HCT116 (cell line): ENCODE data around the gene RNF180. TPM values are rescaled to one million over a fixed set of nuclear protein-coding genes. Genes with fewer than 3 reads are reported as not detected.

Experiments used
- ATAC-seq: fragments of 200-7000 bp; cut with Tn5 transposase; 2 replicates; pipeline ENCODE4 v1.9.1; 2020; ENCODE audit warnings: mild to moderate bottlenecking, moderate library complexity
- BruUV-seq: library from RNA; stranded (reverse); fragments of 400-500 nt; replicated peaks from 2 replicates; lab custom pipeline; 2021; lab: Mats Ljungman, UMichigan
- CTCF ChIA-PET: fragments of 300-600 bp; sonication (Branson Sonifier 250); formaldehyde crosslinking; loops from one replicate; lab custom pipeline; 2021; ENCODE audit warnings: antibody characterized with exemption; lab: Charles Lee
- POLR2A ChIA-PET: fragments of 300-600, 350-600 bp; sonication (Branson Sonifier 250); formaldehyde crosslinking; loops from one replicate; lab custom pipeline; 2021; ENCODE audit warnings: antibody characterized with exemption; lab: Charles Lee
- RAD21 ChIA-PET, 2 experiments: fragments of 300-600 bp; sonication (Branson Sonifier 250); formaldehyde crosslinking; loops; one replicate each; lab custom pipeline; 2023; ENCODE audit warnings: low total read pairs in 2 of 2; ENCODE audit not compliant: uncharacterized antibody in 2 of 2, unreplicated experiment in 2 of 2, low non-redundant PET in 1 of 2; lab: Charles Lee
- DNase-seq: peaks from one replicate; pipeline ENCODE4 v3.0.0-alpha.2; 2010; ENCODE audit warnings: low read depth, low spot score
- H2AFZ ChIP-seq: fragments of 200-600 bp; shearing (Covaris generic), sonication (generic); 2 replicates; pipeline ENCODE4 v1.6.1; 2017; ENCODE audit warnings: low read depth, mixed run types, mixed read lengths, antibody characterized with exemption, low read length; ENCODE audit not compliant: poor library complexity, severe bottlenecking
- H3K27ac ChIP-seq: 2 replicates; pipeline ENCODE4 v1.5.1; 2012; ENCODE audit warnings: low read depth, low read length
- H3K27me3 ChIP-seq: fragments of 200-600 bp; sonication (generic); 2 replicates; pipeline ENCODE4 v1.6.1; 2016; ENCODE audit warnings: mixed run types, low read length, mixed read lengths; ENCODE audit not compliant: insufficient read depth
- H3K36me3 ChIP-seq, 2 experiments: fragments of 200-500 bp in 1 of 2; fragments of 200-600 bp in 1 of 2; sonication (Bioruptor generic) in 1 of 2; sonication (generic) in 1 of 2; 2 replicates each; pipeline versions ENCODE4 v1.5.1 to v1.6.1; 2014 to 2016; ENCODE audit warnings: low read length in 2 of 2, inconsistent platforms in 1 of 2, mixed read lengths in 1 of 2, mixed run types in 1 of 2; ENCODE audit not compliant: insufficient read depth in 2 of 2, control insufficient read depth in 1 of 2
- H3K4me1 ChIP-seq, 2 experiments: fragments of 200-600 bp in 1 of 2; sonication (generic) in 1 of 2; 2 replicates each; pipeline versions ENCODE4 v1.5.1 to v1.6.1; 2012 to 2017; ENCODE audit warnings: low read length in 2 of 2, inconsistent platforms in 1 of 2, mild to moderate bottlenecking in 1 of 2, mixed read lengths in 1 of 2, mixed run types in 1 of 2, moderate library complexity in 1 of 2; ENCODE audit not compliant: insufficient read depth in 2 of 2, control insufficient read depth in 1 of 2
- H3K4me2 ChIP-seq: fragments of 200-600 bp; sonication (generic); 2 replicates; pipeline ENCODE4 v1.6.1; 2017; ENCODE audit warnings: mixed run types, low read length, mixed read lengths
- H3K4me3 ChIP-seq, 2 experiments: fragments of 200-600 bp in 1 of 2; sonication (generic) in 1 of 2; replicated peaks in 1 of 2; 2 replicates each; pipeline ENCODE4 v1.5.1; 2011 to 2016; ENCODE audit warnings: low read length in 2 of 2, control low read depth in 1 of 2, low read depth in 1 of 2, mild to moderate bottlenecking in 1 of 2, mixed read lengths in 1 of 2, mixed run types in 1 of 2
- H3K79me2 ChIP-seq: fragments of 200-600 bp; sonication (generic); 2 replicates; pipeline ENCODE4 v1.6.1; 2017; ENCODE audit warnings: mild to moderate bottlenecking, mixed run types, low read length, moderate library complexity, mixed read lengths; ENCODE audit not compliant: insufficient read depth
- H3K9ac ChIP-seq: fragments of 200-600 bp; sonication (generic); 2 replicates; pipeline ENCODE4 v1.6.1; 2016; ENCODE audit warnings: low read length, mixed read lengths
- H3K9me2 ChIP-seq: fragments of 200-600 bp; sonication (generic), shearing (Covaris generic); 2 replicates; pipeline ENCODE4 v1.6.1; 2017; ENCODE audit warnings: mixed run types, mild to moderate bottlenecking, moderate library complexity; ENCODE audit not compliant: insufficient read depth
- H3K9me3 ChIP-seq, 2 experiments: fragments of 200-500 bp in 1 of 2; fragments of 200-600 bp in 1 of 2; sonication (Bioruptor generic) in 1 of 2; sonication (generic) in 1 of 2; 2 replicates each; pipeline ENCODE4 v1.6.1; 2014 to 2017; ENCODE audit warnings: low read length in 2 of 2, mixed read lengths in 2 of 2, inconsistent platforms in 1 of 2, low read depth in 1 of 2, mild to moderate bottlenecking in 1 of 2, mixed run types in 1 of 2, moderate library complexity in 1 of 2; ENCODE audit not compliant: control insufficient read depth in 1 of 2, insufficient read depth in 1 of 2
- H4K20me1 ChIP-seq: fragments of 200-600 bp; sonication (generic), shearing (Covaris generic); 2 replicates; pipeline ENCODE4 v1.6.1; 2017; ENCODE audit warnings: mixed run types, mild to moderate bottlenecking, moderate library complexity; ENCODE audit not compliant: insufficient read depth
- CEBPB ChIP-seq: IDR thresholded peaks from 2 replicates; pipeline ENCODE4 v1.6.1; 2012; ENCODE audit warnings: low read depth
- EGR1 ChIP-seq: IDR thresholded peaks from 2 replicates; pipeline ENCODE4 v1.6.1; 2012; ENCODE audit warnings: low read depth
- ELF1 ChIP-seq: IDR thresholded peaks from 2 replicates; pipeline ENCODE4 v1.6.1; 2012; ENCODE audit warnings: low read depth, borderline replicate concordance
- EZH2 ChIP-seq: fragments of 200-600 bp; sonication (generic); IDR thresholded peaks from 2 replicates; pipeline ENCODE4 v1.6.1; 2017; ENCODE audit warnings: antibody characterized with exemption, mixed run types
- EZH2phosphoT487 ChIP-seq: fragments of 200-600 bp; IDR thresholded peaks from 2 replicates; pipeline ENCODE4 v1.6.1; 2018; ENCODE audit warnings: antibody characterized with exemption, borderline replicate concordance
- POLR2A ChIP-seq: IDR thresholded peaks from 2 replicates; pipeline ENCODE4 v1.7.0; 2011; ENCODE audit warnings: borderline replicate concordance; ENCODE audit not compliant: insufficient read depth, insufficient read length; ENCODE audit errors: extremely low read depth
- POLR2AphosphoS5 ChIP-seq: IDR thresholded peaks from 2 replicates; pipeline ENCODE4 v1.6.1; 2011; ENCODE audit warnings: mild to moderate bottlenecking, low read depth, low read length, moderate library complexity
- RAD21 ChIP-seq: IDR thresholded peaks from 2 replicates; pipeline ENCODE4 v1.6.1; 2012; ENCODE audit warnings: low read depth, mild to moderate bottlenecking
- SIN3A ChIP-seq: IDR thresholded peaks from 2 replicates; pipeline ENCODE4 v1.6.1; 2012; ENCODE audit warnings: low read depth
- SP1 ChIP-seq: IDR thresholded peaks from 2 replicates; pipeline ENCODE4 v1.6.1; 2012; ENCODE audit warnings: low read depth
- TCF7L2 ChIP-seq: IDR thresholded peaks from 2 replicates; pipeline ENCODE4 v1.7.0; 2011; ENCODE audit warnings: borderline replicate concordance, inconsistent platforms; ENCODE audit not compliant: insufficient read depth, insufficient read length; ENCODE audit errors: extremely low read depth
- YY1 ChIP-seq: IDR thresholded peaks from 2 replicates; pipeline ENCODE4 v1.6.1; 2011; ENCODE audit warnings: low read length, low read depth, moderate library complexity, mild to moderate bottlenecking; ENCODE audit not compliant: insufficient replicate concordance; ENCODE audit errors: extremely low read depth
- ZFX ChIP-seq: fragments of 450-650 bp; IDR thresholded peaks from 2 replicates; pipeline ENCODE4 v1.6.1; 2017
- ZNF274 ChIP-seq: fragments of 200-500 bp; sonication (Bioruptor generic); IDR thresholded peaks from 2 replicates; pipeline ENCODE4 v1.6.1; 2014; ENCODE audit warnings: mild to moderate bottlenecking, low read depth, low read length, inconsistent platforms
- intact Hi-C: fragments of 100-400 bp; cut with micrococcal nuclease; formaldehyde crosslinking; loops from 2 replicates; pipeline ENCODE4 v1.10.0; 2022
- total RNA-seq: library from RNA; stranded (reverse); gene quantifications from one replicate; pipeline ENCODE4 v1.2.1, GENCODE V29; 2021; ENCODE audit not compliant: unreplicated experiment
- TF ChIP-seq, protein P1 (sequence below): IDR thresholded peaks from 2 replicates; pipeline ENCODE4 v1.6.1; 2011; ENCODE audit warnings: mild to moderate bottlenecking, low read length, moderate library complexity; ENCODE audit not compliant: insufficient replicate concordance; ENCODE audit errors: extremely low read depth
- TF ChIP-seq, protein P2 (sequence below): IDR thresholded peaks from 2 replicates; pipeline ENCODE4 v1.6.1; 2012
- TF ChIP-seq, protein P3 (sequence below): IDR thresholded peaks from 2 replicates; pipeline ENCODE4 v1.6.1; 2012; ENCODE audit warnings: low read depth
- TF ChIP-seq, protein P4 (sequence below): IDR thresholded peaks from 2 replicates; pipeline ENCODE4 v1.6.1; 2012

RNF180 gene
- total RNA-seq, 1 experiment from 2014 or later, result not detected

DNA sequence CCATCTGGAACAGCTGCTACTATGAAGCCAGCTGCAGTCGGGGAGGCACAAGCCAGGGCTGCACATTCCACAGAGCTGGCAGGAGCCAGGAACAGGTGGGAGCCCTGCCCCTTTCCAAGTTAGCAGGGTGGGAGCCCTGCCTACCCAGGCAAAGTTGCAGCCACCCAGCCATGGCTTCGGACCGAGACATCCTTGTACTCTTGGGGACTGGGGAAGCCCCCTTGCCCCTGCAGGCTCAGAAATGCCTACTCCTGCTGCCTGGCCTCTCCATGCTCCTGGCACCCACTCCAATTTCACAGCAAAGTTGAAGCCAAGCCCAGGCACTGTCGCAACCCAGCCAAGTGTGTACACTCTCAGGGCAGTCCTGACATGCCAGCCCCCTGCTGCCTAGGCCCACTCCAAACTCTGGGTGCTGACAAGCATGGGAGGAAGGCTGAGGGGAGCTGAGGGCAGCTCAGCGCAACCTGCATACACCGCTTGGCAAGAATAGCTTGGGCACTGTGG is 165.1 kb downstream of the RNF180 start:
- H4K20me1 ChIP-seq, result no peaks in the 10 kb centered on the region
- H3K4me3 ChIP-seq, result no peak overlapping the region
- H2AFZ ChIP-seq, result no peak overlapping the region
- no peak for ATAC-seq
- no peaks in the 10 kb centered on the region for H3K9me2 ChIP-seq
- TF ChIP-seq ZFX (no peak), CEBPB (no peak), SP1 (no peak), YY1 (no peak), TCF7L2 (no peak), POLR2A (no peak), EGR1 (no peak), EZH2 (no peak), SIN3A (no peak), RAD21 (no peak), EZH2phosphoT487 (no peak), POLR2AphosphoS5 (no peak), ZNF274 (no peak), ELF1 (no peak)
- TF ChIP-seq, protein P1, sequence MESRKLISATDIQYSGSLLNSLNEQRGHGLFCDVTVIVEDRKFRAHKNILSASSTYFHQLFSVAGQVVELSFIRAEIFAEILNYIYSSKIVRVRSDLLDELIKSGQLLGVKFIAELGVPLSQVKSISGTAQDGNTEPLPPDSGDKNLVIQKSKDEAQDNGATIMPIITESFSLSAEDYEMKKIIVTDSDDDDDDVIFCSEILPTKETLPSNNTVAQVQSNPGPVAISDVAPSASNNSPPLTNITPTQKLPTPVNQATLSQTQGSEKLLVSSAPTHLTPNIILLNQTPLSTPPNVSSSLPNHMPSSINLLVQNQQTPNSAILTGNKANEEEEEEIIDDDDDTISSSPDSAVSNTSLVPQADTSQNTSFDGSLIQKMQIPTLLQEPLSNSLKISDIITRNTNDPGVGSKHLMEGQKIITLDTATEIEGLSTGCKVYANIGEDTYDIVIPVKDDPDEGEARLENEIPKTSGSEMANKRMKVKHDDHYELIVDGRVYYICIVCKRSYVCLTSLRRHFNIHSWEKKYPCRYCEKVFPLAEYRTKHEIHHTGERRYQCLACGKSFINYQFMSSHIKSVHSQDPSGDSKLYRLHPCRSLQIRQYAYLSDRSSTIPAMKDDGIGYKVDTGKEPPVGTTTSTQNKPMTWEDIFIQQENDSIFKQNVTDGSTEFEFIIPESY, result no peak
- TF ChIP-seq, protein P2, sequence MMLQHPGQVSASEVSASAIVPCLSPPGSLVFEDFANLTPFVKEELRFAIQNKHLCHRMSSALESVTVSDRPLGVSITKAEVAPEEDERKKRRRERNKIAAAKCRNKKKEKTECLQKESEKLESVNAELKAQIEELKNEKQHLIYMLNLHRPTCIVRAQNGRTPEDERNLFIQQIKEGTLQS, result no peak
- TF ChIP-seq, protein P3, sequence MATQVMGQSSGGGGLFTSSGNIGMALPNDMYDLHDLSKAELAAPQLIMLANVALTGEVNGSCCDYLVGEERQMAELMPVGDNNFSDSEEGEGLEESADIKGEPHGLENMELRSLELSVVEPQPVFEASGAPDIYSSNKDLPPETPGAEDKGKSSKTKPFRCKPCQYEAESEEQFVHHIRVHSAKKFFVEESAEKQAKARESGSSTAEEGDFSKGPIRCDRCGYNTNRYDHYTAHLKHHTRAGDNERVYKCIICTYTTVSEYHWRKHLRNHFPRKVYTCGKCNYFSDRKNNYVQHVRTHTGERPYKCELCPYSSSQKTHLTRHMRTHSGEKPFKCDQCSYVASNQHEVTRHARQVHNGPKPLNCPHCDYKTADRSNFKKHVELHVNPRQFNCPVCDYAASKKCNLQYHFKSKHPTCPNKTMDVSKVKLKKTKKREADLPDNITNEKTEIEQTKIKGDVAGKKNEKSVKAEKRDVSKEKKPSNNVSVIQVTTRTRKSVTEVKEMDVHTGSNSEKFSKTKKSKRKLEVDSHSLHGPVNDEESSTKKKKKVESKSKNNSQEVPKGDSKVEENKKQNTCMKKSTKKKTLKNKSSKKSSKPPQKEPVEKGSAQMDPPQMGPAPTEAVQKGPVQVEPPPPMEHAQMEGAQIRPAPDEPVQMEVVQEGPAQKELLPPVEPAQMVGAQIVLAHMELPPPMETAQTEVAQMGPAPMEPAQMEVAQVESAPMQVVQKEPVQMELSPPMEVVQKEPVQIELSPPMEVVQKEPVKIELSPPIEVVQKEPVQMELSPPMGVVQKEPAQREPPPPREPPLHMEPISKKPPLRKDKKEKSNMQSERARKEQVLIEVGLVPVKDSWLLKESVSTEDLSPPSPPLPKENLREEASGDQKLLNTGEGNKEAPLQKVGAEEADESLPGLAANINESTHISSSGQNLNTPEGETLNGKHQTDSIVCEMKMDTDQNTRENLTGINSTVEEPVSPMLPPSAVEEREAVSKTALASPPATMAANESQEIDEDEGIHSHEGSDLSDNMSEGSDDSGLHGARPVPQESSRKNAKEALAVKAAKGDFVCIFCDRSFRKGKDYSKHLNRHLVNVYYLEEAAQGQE, result no peak
- TF ChIP-seq, protein P4, sequence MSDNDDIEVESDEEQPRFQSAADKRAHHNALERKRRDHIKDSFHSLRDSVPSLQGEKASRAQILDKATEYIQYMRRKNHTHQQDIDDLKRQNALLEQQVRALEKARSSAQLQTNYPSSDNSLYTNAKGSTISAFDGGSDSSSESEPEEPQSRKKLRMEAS, result no peak
- H3K79me2 ChIP-seq, result no peaks in the 10 kb centered on the region
- ChIA-PET CTCF (no interaction called here), RAD21 (no interaction called here), POLR2A (no interaction called here)
- no peaks in the 10 kb centered on the region for H3K36me3 ChIP-seq
- intact Hi-C loops, result no loop called here
- H3K27ac ChIP-seq, result no peak overlapping the region
- H3K4me1 ChIP-seq, result no peaks in the 10 kb centered on the region
- H3K9me3 ChIP-seq, result peaks cover 0 to 5% of the 10 kb centered on the region in 2 experiments; a peak in 1 of 4 replicates
- BruUV-seq, result no TSS peak
- no peaks in the 10 kb centered on the region for H3K27me3 ChIP-seq
- H3K4me2 ChIP-seq, result no peak overlapping the region
- no peak overlapping the region for H3K9ac ChIP-seq
- no peak for DNase-seq
